Anterior cingulate cortex (tissue), 58 donors: ENCODE measurements around the gene FNDC10.

ENCODE experiments used
- DNase-seq, 58 donors: peaks; one replicate each; lab custom pipeline; 2025; lab: John Stamatoyannopoulos, UW

FNDC10 gene

GRCh38 chr1:1617516-1617915, 17.6 kb upstream of the FNDC10 start:
- DNase-seq: no peak

GRCh38 chr1:1616838-1617237, 16.9 kb upstream of the FNDC10 start:
- no peak for DNase-seq

- DNase-seq: peak in 7 of 58 donors; percentile 26 to 67 (median 44)
These were observed 16.3 kb upstream of the FNDC10 start for GRCh38 chr1:1616045-1616790.

GRCh38 chr1:1615256-1616044, 15.5 kb upstream of the FNDC10 start, which contains the start of gene MIB2:
MIB2 (plus strand) TSS chr1:1615500; CDS start chr1:1623453, 7,953 bp downstream.
- DNase-seq: peak; percentile 57 to 97 (median 95)

- DNase-seq: no peak
These were observed 15.0 kb upstream of the FNDC10 start for GRCh38 chr1:1614954-1615255.

GRCh38 chr1:1614204-1614953, 14.4 kb upstream of the FNDC10 start:
- peak in 12 of 58 donors; percentile 6 to 73 (median 31) for DNase-seq

- DNase-seq: no peak
These were observed 13.7 kb upstream of the FNDC10 start for GRCh38 chr1:1613509-1614082.

GRCh38 chr1:1612104-1612400, 12.1 kb upstream of the FNDC10 start:
- no peak for DNase-seq

GRCh38 chr1:1610796-1611195, 10.9 kb upstream of the FNDC10 start:
- no peak for DNase-seq

GRCh38 chr1:1609822-1610485, 10.0 kb upstream of the FNDC10 start:
- DNase-seq: no peak

- DNase-seq: no peak
These were observed 6.3 kb upstream of the FNDC10 start for GRCh38 chr1:1606232-1606631.

GRCh38 chr1:1605724-1606123, 5.8 kb upstream of the FNDC10 start:
- DNase-seq: no peak

- no peak for DNase-seq
These were observed 5.2 kb upstream of the FNDC10 start for GRCh38 chr1:1605034-1605591.

GRCh38 chr1:1604374-1605033, 4.6 kb upstream of the FNDC10 start:
- no peak for DNase-seq

GRCh38 chr1:1603671-1604373, 3.9 kb upstream of the FNDC10 start:
- no peak for DNase-seq

GRCh38 chr1:1602968-1603506, 3.1 kb upstream of the FNDC10 start:
- DNase-seq: no peak

- no peak for DNase-seq
These were observed 2.5 kb upstream of the FNDC10 start for GRCh38 chr1:1602304-1602967.
